Naive thymus-derived CD4-positive, alpha-beta T cell (primary cell): ENCODE data around the gene GTF2A1L. TPM values are rescaled to one million over a fixed set of nuclear protein-coding genes. Genes with fewer than 3 reads are reported as not detected.
A peak's percentile ranks its signal among the peaks of the same experiment; 100 is the strongest.
"Not testable (repeated sequence)": the region's sequence is repeated elsewhere in the genome, so short reads cannot be mapped to it uniquely, and the experiment has no call there.

Experiments used
- ATAC-seq: fragments of 150-1000 bp; cut with Tn5 transposase; 2 replicates; pipeline ENCODE4 v1.10.0; 2021; ENCODE audit warnings: mild to moderate bottlenecking, moderate library complexity
- CTCF ChIA-PET: fragments of 350-600 bp; sonication (Branson Sonifier 250); formaldehyde crosslinking; loops from one replicate; lab custom pipeline; 2021; ENCODE audit warnings: antibody characterized with exemption; lab: Charles Lee
- POLR2A ChIA-PET: fragments of 350-600 bp; sonication (Branson Sonifier 250); formaldehyde crosslinking; loops from one replicate; lab custom pipeline; 2021; ENCODE audit warnings: antibody characterized with exemption, inconsistent platforms; lab: Charles Lee
- DNase-seq, 9 donors: peaks; one replicate each; pipeline versions ENCODE4 v3.0.0 to v3.0.0-alpha.2; 2020 to 2022; ENCODE audit warnings: mixed read lengths in 1 of 9
- H3K27ac ChIP-seq: one replicate; pipeline ENCODE4 v1.7.0; 2013; ENCODE audit warnings: mild to moderate bottlenecking, low read depth, low read length, moderate library complexity
- H3K27me3 ChIP-seq, 2 donors: one replicate each; pipeline ENCODE4 v1.7.0; 2013; ENCODE audit warnings: low read length in 2 of 2, mild to moderate bottlenecking in 2 of 2, moderate library complexity in 2 of 2; ENCODE audit not compliant: control insufficient read depth in 2 of 2, insufficient read depth in 2 of 2
- H3K36me3 ChIP-seq, 3 experiments: 1 replicate in 2 of 3; 2 replicates in 1 of 3; pipeline ENCODE4 v1.7.0; 2013; ENCODE audit warnings: low read length in 3 of 3, mild to moderate bottlenecking in 3 of 3, moderate library complexity in 1 of 3; ENCODE audit not compliant: insufficient read depth in 3 of 3, control insufficient read depth in 2 of 3
- H3K4me1 ChIP-seq, 2 donors: one replicate each; pipeline ENCODE4 v1.7.0; 2013; ENCODE audit warnings: low read length in 2 of 2, mild to moderate bottlenecking in 2 of 2, moderate library complexity in 1 of 2; ENCODE audit not compliant: control insufficient read depth in 2 of 2, insufficient read depth in 2 of 2
- H3K4me3 ChIP-seq: 2 replicates; pipeline ENCODE4 v1.7.0; 2013; ENCODE audit warnings: mild to moderate bottlenecking, low read length
- H3K9me3 ChIP-seq, 3 experiments: 1 replicate in 2 of 3; 2 replicates in 1 of 3; pipeline ENCODE4 v1.7.0; 2013; ENCODE audit warnings: low read length in 3 of 3; ENCODE audit not compliant: control insufficient read depth in 2 of 3
- H3K27ac Mint-ChIP-seq, 9 donors: one replicate each; pipeline ENCODE4 v1.8.0; 2020 to 2022; ENCODE audit warnings: mixed read lengths in 9 of 9, mild to moderate bottlenecking in 8 of 9, moderate library complexity in 5 of 9, inconsistent platforms in 2 of 9
- H3K27me3 Mint-ChIP-seq, 5 donors: one replicate each; pipeline ENCODE4 v1.8.0; 2021 to 2022; ENCODE audit warnings: mixed read lengths in 5 of 5, mild to moderate bottlenecking in 1 of 5
- H3K36me3 Mint-ChIP-seq, 5 donors: one replicate each; pipeline ENCODE4 v1.8.0; 2020 to 2022; ENCODE audit warnings: mixed read lengths in 5 of 5, mild to moderate bottlenecking in 3 of 5, inconsistent platforms in 1 of 5
- H3K4me1 Mint-ChIP-seq, 7 donors: one replicate each; pipeline ENCODE4 v1.8.0; 2020 to 2022; ENCODE audit warnings: mixed read lengths in 7 of 7, mild to moderate bottlenecking in 3 of 7, inconsistent platforms in 1 of 7
- H3K4me3 Mint-ChIP-seq, 10 donors: one replicate each; pipeline ENCODE4 v1.8.0; 2020 to 2022; ENCODE audit warnings: mild to moderate bottlenecking in 10 of 10, mixed read lengths in 10 of 10, moderate library complexity in 6 of 10, inconsistent platforms in 2 of 10
- H3K9me3 Mint-ChIP-seq, 11 donors: one replicate each; pipeline ENCODE4 v1.8.0; 2020 to 2022; ENCODE audit warnings: mixed read lengths in 11 of 11, mild to moderate bottlenecking in 4 of 11, inconsistent platforms in 1 of 11, moderate library complexity in 1 of 11
- intact Hi-C, 2 donors: fragments of 100-400 bp; cut with micrococcal nuclease; formaldehyde crosslinking; loops; one replicate each; pipeline ENCODE4 v1.15.1; 2023
- polyA plus RNA-seq, 2 donors: library from polyadenylated mRNA; unstranded; fragments of 300-500 nt; fragmentation: Illumina TruSeq; gene quantifications; one replicate each; pipeline ENCODE4 v1.2.3, GENCODE V29; 2021
- total RNA-seq, 6 experiments: library from RNA in 5 of 6; stranded (reverse) in 5 of 6; gene quantifications; 1 replicate in 5 of 6; 2 replicates in 1 of 6; pipeline ENCODE4 v1.2.3 and lab custom pipeline; 2021 to 2026

The GTF2A1L gene
- total and polyA plus RNA-seq, 7 experiments from 2014 or later, result not detected

GRCh38 chr2:48622691-48623090, 5.0 kb downstream of the GTF2A1L start:
- H3K27ac Mint-ChIP-seq, H3K36me3 Mint-ChIP-seq, H3K27ac ChIP-seq, POLR2A ChIA-PET, H3K4me1 ChIP-seq, H3K4me1 Mint-ChIP-seq, H3K4me3 ChIP-seq, H3K36me3 ChIP-seq, DNase-seq, H3K9me3 ChIP-seq, H3K4me3 Mint-ChIP-seq, H3K27me3 ChIP-seq, ATAC-seq, CTCF ChIA-PET: not testable (repeated sequence)
- Mint-ChIP-seq H3K9me3 (peaks cover 0 to 14% (median 0%) of the 10 kb centered on the region in 11 donors), H3K27me3 (peaks cover 0 to 21% (median 0%) of the 10 kb centered on the region in 5 donors)
- intact Hi-C loops, result loop anchor here in 1 of 2 donors (1.0 kb wide), 1 partner anchor 9 kb away; no protein-coding TSS in a partner anchor

GRCh38 chr2:48624696-48625095, 7.0 kb downstream of the GTF2A1L start:
- H3K27me3 Mint-ChIP-seq, result peaks cover 0 to 11% (median 1%) of the 10 kb centered on the region in 5 donors
- ATAC-seq, result no peak

GRCh38 chr2:48626047-48626446, 8.4 kb downstream of the GTF2A1L start:
- H3K4me1 Mint-ChIP-seq, result no peaks in the 10 kb centered on the region

More at GRCh38 chr2:48624696-48625095, 7.0 kb downstream of the GTF2A1L start:
- Mint-ChIP-seq H3K4me3 (no peak overlapping the region), H3K4me1 (no peaks in the 10 kb centered on the region), H3K27ac (no peak overlapping the region), H3K36me3 (no peaks in the 10 kb centered on the region), H3K9me3 (peaks cover 0 to 17% (median 0%) of the 10 kb centered on the region in 11 donors)
- ChIA-PET POLR2A (no interaction called here), CTCF (no interaction called here)
- Histone ChIP-seq H3K27me3 (no peaks in the 10 kb centered on the region), H3K4me1 (no peaks in the 10 kb centered on the region), H3K36me3 (no peaks in the 10 kb centered on the region), H3K9me3 (no peaks in the 10 kb centered on the region), H3K27ac (no peak overlapping the region), H3K4me3 (no peak overlapping the region)
- no peak for DNase-seq
- intact Hi-C loops, result no loop called here

GRCh38 chr2:48633143-48633542, 15.5 kb downstream of the GTF2A1L start:
- CTCF ChIA-PET, result no interaction called here
- Histone ChIP-seq H3K36me3 (no peaks in the 10 kb centered on the region), H3K27ac (no peak overlapping the region), H3K9me3 (no peaks in the 10 kb centered on the region), H3K4me3 (no peak overlapping the region), H3K27me3 (no peaks in the 10 kb centered on the region), H3K4me1 (no peaks in the 10 kb centered on the region)
- ATAC-seq (no peak), DNase-seq (no peak)
- Mint-ChIP-seq H3K9me3 (peaks cover 0 to 21% (median 5%) of the 10 kb centered on the region in 11 donors), H3K27me3 (peaks cover 4 to 37% (median 27%) of the 10 kb centered on the region in 5 donors), H3K4me1 (no peaks in the 10 kb centered on the region), H3K36me3 (no peaks in the 10 kb centered on the region), H3K27ac (peak overlapping the region in 1 of 9 donors; percentile 8), H3K4me3 (no peak overlapping the region)
- intact Hi-C loops, result no loop called here
- POLR2A ChIA-PET, result no interaction called here

More at GRCh38 chr2:48626047-48626446, 8.4 kb downstream of the GTF2A1L start:
- Histone ChIP-seq H3K4me3 (no peak overlapping the region), H3K36me3 (no peaks in the 10 kb centered on the region), H3K27me3 (no peaks in the 10 kb centered on the region), H3K4me1 (no peaks in the 10 kb centered on the region), H3K9me3 (no peaks in the 10 kb centered on the region), H3K27ac (no peak overlapping the region)
- H3K4me3 Mint-ChIP-seq, result no peak overlapping the region
- no peaks in the 10 kb centered on the region for H3K36me3 Mint-ChIP-seq
- POLR2A ChIA-PET, result no interaction called here
- CTCF ChIA-PET, result no interaction called here
- ATAC-seq, result no peak
- H3K9me3 Mint-ChIP-seq, result peaks cover 0 to 17% (median 0%) of the 10 kb centered on the region in 11 donors
- peaks cover 0 to 16% (median 4%) of the 10 kb centered on the region in 5 donors for H3K27me3 Mint-ChIP-seq
- no peak for DNase-seq
- H3K27ac Mint-ChIP-seq, result no peak overlapping the region
- intact Hi-C loops, result no loop called here

GRCh38 chr2:48635786-48636185, 18.1 kb downstream of the GTF2A1L start:
- no peak overlapping the region for H3K4me3 Mint-ChIP-seq
- intact Hi-C loops, result no loop called here
- Histone ChIP-seq H3K9me3 (no peaks in the 10 kb centered on the region), H3K4me3 (no peak overlapping the region), H3K36me3 (no peaks in the 10 kb centered on the region), H3K27me3 (no peaks in the 10 kb centered on the region), H3K27ac (no peak overlapping the region), H3K4me1 (no peaks in the 10 kb centered on the region)
- H3K4me1 Mint-ChIP-seq, result no peaks in the 10 kb centered on the region
- peaks cover 0 to 21% (median 6%) of the 10 kb centered on the region in 11 donors for H3K9me3 Mint-ChIP-seq
- DNase-seq (no peak), ATAC-seq (no peak)
- peaks cover 6 to 33% (median 28%) of the 10 kb centered on the region in 5 donors for H3K27me3 Mint-ChIP-seq
- H3K36me3 Mint-ChIP-seq, result no peaks in the 10 kb centered on the region
- ChIA-PET POLR2A (no interaction called here), CTCF (no interaction called here)
- H3K27ac Mint-ChIP-seq, result no peak overlapping the region

GRCh38 chr2:48638261-48638660, 20.6 kb downstream of the GTF2A1L start:
- peaks cover 6 to 33% (median 22%) of the 10 kb centered on the region in 5 donors for H3K27me3 Mint-ChIP-seq
- Histone ChIP-seq H3K9me3 (no peaks in the 10 kb centered on the region), H3K36me3 (no peaks in the 10 kb centered on the region), H3K27ac (no peak overlapping the region), H3K27me3 (no peaks in the 10 kb centered on the region), H3K4me3 (no peak overlapping the region), H3K4me1 (no peaks in the 10 kb centered on the region)
- no peaks in the 10 kb centered on the region for H3K36me3 Mint-ChIP-seq
- ChIA-PET CTCF (no interaction called here), POLR2A (no interaction called here)
- no peak overlapping the region for H3K4me3 Mint-ChIP-seq
- ATAC-seq, result no peak
- no peaks in the 10 kb centered on the region for H3K4me1 Mint-ChIP-seq
- peaks cover 0 to 17% (median 6%) of the 10 kb centered on the region in 11 donors for H3K9me3 Mint-ChIP-seq
- no peak for DNase-seq
- intact Hi-C loops, result no loop called here
- no peak overlapping the region for H3K27ac Mint-ChIP-seq

GRCh38 chr2:48651158-48651790, 33.6 kb downstream of the GTF2A1L start:
- ChIA-PET CTCF (no interaction called here), POLR2A (no interaction called here)
- no peak overlapping the region for H3K27ac ChIP-seq

More at GRCh38 chr2:48651158-48651790, 33.6 kb downstream of the GTF2A1L start:
- Histone ChIP-seq H3K36me3 (no peaks in the 10 kb centered on the region), H3K4me3 (no peak overlapping the region), H3K9me3 (no peaks in the 10 kb centered on the region), H3K27me3 (no peaks in the 10 kb centered on the region), H3K4me1 (no peaks in the 10 kb centered on the region)
- no peak for ATAC-seq
- H3K9me3 Mint-ChIP-seq, result no peaks in the 10 kb centered on the region
- H3K4me3 Mint-ChIP-seq, result no peak overlapping the region
- peaks cover 0 to 19% (median 9%) of the 10 kb centered on the region in 5 donors for H3K27me3 Mint-ChIP-seq
- H3K4me1 Mint-ChIP-seq, result no peaks in the 10 kb centered on the region
- H3K27ac Mint-ChIP-seq, result no peak overlapping the region
- H3K36me3 Mint-ChIP-seq, result no peaks in the 10 kb centered on the region
- no peak for DNase-seq
- intact Hi-C loops, result no loop called here
